ENCODE data around the gene NT5E.

- TF ChIP-seq CTCF (conservative IDR thresholded peaks at IDR 0.05) (no peak), ZFX (IDR thresholded peaks at IDR 0.05) (no peak)
These were observed 31.8 kb upstream of the NT5E start for GRCh38 chr6:85418059-85418458.

All from C4-2B (cell line).